ENCODE measurements around the gene ATG14.

DNA sequence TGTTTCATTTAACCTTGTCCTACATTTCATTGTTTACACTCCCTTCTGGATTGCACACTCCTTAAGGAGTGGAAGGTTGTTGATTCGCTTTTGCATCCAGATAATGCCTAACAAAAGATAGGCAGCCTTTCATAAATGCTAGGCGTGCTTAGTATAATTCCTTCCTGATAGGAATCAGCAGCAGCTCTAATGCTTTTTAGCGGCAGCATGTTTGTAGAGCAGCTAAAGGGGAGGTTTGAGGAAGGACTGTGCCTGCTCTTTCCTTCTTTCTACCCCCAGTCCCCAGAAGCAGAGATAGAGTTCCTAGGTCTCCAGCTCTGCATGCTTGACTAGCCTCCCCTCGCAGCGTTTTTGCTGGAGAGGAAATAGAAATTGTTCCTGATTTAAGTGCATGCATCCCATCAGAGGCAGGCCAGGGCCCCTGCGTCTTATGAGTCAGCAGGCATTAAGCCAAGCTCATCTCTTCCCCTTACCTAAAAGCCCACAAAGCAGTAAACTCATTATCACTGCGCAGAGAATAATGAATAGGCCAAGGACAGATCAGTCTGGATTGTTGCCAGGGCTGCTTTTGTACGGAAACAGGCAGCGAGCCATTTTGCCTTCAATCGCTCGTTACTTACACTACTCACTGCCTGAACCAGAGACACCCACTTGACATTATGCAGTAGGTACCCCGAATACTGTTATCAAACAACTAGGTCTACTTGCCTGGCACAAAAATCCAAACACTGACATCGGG is 42.8 kb upstream of the ATG14 start:
- no peak for TF ChIP-seq POLR2A (IDR thresholded peaks at IDR 0.05; ENCODE audit: low read depth, low read length)
- TF ChIP-seq POLR2AphosphoS5 (IDR thresholded peaks at IDR 0.05; ENCODE audit: low read depth, low read length), result no peak
- no peak for TF ChIP-seq TAF1 (IDR thresholded peaks at IDR 0.05; ENCODE audit: borderline replicate concordance, low read depth, low read length)

Measured in GM12892 (cell line).